ENCODE measurements around the gene RABAC1.

Gene RABAC1

DNA sequence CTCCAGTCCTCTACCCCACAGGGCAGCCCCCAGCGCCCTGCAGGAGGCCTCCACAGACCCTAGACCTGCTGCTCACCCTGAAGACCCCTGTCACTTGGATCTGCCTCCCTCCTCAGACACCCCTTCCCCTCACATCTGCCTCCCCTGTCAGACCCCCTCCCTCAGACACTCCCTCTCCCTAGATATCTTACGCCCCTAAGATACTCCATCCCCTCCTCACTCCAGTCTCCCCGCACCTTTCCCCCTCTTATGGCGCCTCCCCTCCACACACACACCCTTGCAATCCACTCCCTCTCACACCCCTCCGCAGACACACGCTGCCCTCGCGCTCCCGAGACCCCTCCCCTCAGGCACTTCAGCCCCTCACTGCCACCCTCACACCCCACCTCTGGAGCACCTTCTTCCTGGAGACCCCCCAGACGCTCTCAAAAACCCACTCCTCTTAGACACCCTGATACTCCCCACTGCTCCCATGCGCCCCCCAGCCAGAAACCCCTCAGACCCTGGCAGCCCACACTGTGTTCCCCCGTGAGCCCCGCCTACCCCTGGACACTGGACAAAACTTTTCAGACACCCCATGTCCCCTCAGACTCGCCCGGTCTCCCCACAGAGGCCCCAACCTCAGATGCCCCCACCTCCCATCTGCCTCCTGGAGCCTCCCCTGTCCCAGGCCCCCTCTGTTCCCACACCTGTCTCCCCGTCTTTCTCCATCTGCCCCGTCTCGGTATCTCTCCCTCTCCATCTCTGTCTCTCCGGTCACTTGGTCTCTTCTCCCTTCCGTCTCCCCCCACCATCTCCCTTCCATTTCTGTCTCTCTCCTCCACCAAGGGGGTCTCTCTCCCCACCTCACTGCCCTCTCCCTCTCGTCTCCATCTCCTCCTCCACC is 45.3 kb downstream of the RABAC1 start:
- no peak for DNase-seq

DNA sequence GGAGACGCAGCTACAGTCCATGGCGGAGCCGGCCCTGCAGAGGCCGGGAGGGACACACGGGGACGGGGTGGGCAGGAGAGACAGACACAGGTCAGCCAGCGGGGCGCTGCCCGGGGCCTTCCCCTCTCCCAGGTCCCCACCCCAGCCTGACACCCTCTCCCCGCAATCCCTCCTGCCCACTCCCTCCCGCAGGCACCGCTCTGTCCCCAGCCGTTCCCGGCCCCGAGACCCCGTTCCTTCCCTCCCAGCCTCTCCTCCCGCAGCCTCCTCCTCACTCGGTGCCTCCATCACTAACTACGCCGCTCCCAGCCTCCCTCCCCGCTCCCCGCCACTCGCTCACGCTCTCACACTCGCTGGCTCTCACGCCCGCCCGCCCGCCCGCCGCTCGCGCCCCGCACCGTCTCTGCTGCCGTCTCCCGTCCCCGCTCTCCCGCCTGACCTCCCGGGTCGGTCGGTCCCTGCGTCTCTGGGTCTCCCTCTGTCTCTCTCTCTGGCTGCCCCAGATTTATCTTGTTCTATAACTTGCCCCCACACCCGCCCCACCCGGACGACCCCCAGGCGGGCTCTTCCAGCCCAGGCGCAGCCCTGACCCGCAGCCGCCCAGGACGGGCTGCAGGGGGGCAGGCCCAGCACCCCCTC is 46.1 kb downstream of the RABAC1 start:
- no peak for DNase-seq

DNA sequence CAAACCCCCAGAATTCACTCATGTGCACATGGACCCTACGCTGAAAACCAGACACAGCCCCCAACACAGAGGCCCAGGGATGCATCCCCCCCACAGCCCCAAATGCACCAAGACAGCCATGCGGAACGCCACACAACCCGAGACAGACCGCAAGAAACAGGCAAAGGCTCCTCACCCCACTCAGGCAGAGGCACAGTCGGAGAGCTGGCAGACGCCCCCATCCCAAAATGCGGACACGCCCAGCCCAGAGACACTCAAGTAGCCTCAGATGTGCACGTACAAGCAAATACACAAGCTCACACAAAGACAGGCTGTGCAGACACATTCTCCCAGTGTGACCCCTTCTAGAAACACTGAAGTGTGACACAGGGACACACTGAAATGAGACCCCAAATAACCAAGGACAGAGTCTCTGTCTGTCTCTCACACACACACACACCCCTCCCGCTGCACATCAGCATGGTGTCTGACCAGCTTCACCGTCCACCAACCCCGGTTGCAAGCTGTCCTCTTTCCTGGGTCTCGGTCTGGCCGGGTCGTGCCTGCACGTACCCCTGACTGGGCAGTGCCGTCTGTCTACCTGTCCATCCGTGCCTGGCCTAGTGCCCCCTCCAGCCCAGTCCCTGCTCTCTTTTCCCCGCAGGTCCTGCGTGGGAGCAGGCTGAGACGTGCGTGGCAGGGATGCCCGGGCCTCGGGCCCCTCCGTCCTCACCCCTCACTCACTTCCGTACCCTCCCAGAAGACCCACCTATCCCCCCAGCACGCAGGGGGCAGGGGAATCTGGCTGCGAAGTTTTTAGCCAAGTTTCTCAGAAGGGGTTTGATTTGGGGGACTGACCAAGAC is 47.0 kb downstream of the RABAC1 start:
- DNase-seq: no peak

DNA sequence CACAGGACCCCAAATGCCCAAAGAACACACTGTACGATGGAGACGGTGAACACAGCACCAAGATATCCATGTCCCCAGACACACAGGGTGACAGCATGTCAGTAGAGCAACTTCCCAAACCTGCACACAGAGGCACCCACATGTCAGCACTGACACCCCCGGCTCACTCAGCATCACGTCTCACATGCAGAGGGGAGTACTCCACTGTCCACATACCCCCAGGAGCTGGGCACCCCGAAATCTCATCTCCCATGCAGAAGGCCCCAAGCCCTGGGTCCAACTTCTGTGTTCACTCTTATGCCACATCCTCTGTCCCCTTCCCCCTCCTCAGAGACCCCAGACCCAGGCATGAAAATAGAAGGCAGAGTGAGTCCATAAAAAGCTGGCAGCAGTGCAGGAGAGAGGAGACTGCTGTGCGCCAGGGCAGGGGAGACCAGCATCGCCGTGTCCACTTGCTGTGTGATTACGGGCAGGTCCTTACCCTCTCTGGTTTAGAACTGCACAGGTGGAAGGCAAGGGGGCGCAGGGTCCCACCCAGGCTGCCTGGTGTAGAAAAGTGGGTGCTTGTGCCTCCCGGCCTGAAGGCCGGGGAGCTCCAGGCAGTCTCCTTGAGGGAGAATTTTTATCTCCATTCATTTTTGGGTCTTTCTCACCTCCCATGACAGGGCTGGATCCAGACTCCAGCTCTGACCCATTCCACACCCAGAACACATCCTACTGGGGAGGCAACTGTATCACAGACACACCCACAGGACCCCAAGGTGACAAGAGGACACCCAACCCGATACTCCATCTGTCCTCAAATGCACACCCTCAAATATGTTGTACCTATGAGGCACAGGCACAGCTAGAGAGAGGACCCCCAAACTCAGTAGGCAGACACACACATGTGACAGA is 47.9 kb downstream of the RABAC1 start:
- no peak for DNase-seq

DNA sequence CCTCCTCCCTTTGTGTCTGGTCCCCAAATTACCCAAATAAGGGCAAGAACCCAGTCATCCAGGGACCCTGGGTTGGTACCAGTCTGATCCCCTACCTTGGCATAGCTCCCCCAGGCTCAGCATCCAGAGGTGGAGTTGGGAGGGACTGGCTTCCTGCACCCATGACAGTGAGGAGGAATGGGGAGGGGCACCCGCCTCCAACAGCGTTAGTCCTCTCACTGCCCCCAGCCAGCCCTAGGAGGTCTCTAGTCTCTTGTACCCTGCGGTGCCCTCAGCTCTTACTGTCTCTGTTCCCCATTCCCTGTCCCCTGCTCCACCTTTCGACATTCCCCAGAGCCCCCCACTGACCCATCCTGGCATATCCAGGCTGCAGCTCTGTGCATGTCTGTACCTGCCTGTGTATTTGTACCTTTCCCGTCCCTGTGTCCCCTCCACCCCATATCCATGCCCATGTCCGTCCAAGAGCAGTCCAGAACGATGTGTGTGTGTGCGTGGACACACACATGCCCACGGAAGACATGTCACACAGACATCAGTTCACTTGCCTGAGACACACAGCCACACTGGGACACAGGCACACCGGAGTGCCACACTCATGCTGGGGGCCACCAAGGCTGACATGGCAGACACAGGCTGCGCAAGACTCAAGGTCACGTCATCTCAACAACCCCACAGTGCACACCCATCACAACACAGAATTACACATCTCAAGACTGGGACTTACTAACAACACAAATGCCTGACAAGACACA is 48.7 kb downstream of the RABAC1 start:
- DNase-seq: no peak

DNA sequence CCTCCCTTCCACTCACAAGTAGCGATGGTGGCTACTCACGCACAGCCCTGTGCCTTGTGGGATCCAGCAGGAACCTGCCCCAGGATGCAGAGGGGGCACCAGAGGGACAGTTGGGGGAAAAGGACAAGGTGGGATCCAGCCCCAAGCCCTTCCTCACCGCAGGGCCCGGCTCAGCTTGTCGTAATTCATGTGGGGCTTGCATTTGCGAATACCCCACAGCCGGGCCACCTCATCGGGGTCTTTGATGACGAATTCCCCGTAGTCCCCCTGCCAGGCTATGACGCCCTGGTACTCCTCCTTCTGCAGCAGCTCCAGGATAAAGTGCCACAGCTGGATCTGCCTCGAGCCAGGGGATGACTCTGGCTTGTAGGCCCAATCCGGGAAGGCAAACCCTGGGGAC is 49.4 kb downstream of the RABAC1 start:
- DNase-seq: no peak

DNA sequence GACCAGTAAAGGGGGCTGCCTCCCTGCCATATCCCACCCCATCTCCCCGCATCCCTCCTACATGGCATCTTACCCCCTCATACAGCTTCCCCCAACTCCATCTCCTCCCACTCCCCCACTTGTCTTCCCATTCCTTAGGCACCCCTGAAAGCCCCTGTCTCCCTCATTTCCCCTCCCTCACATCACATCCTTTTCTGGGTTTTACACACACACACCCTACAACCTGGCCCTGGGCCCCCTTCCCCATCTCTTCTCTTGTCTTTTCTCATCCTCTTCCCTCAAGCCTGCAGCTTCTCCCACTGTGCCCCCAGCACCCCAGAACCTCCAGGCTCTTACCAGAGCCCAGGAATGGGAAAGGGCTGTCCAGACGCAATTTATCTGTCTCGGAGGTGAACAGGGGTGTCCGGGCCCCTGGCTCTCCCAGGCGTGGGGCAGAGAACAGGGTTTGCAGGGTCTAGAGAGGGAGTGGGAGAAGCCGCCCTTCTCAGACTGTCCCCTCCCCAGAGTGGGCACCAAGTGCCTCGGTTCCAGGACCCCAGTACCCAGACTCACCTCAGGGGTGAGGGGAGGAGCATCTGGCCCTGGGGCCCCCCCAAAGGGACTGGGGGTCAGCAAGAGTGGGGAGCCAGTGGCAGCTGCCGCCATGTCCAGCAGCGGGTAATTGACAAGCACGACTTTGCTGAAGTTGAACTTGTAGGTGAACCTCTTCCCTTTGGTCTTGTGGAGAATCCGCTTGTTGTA is 50.2 kb downstream of the RABAC1 start:
- no peak for DNase-seq

DNA sequence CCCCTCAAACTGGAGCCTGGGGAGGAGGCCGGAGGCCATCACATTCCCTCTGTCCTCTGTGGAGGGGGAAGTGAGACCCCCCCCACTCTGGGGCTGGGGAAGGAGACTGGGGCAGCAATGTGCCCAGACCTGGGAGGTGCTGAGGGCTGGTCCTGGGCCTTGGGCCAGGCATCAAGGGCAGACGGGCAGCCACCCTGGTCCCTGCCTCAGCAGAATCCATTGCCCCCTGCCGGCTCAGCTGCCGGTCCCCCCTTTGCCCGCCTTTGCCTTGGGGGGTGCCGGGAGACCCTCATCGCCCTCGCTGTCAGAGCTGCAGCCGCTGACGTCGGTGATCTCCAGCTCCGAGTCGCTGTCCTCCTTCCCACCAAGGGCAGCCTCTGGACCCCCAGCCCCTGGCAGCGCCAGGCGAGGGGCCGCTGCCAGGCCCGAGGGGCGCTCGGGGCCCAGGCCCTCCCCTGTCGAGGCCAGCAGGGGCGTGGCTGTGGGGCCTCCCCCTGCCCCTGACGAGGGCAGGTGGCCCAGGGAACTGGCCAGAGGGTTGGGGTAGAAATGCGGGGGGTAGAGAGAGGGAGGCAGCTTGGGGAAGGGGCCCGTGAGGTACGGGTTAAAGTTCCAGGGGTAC is 51.0 kb downstream of the RABAC1 start:
- no peak for DNase-seq

DNA sequence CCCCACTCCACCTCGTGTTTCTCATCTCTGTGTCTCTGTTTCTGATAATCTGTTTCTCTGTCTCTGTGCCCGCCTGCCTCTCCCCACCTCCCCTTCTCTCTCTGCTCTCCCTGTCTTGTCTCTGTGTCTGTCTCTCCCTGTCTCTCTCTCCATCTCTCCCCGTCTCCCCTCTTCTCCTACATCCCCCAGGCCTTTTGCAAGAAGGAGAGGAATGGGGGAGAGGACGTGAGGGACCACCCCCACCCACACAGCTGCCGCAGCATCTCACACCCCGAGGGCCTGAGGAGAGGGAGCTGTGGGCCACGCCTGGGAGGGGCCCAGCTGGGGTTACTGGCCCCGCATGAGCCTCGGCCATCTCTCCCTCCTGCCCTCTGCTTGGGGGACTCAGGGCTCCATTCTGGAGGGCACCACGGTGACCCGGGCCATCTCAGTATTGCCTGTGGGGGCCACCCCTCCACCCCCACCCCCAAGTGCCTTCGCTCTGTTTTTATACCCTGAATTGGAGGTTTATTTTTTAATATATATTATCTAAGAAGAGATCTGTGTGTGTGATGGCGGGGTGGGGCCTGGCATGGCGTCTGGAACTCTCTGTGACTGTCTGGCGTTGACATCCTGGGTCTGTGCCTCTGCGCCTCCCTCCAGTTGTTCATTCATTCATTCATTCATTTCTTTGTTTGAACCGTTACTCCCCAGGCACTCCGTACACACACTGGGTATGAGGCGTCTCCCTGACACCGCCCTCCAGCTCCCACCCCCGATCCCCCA is 52.0 kb downstream of the RABAC1 start:
- no peak for DNase-seq

Measured in NCI-H446 treated with DMSO at 0.1 percent for 48 hours (cell line).